ENCODE data around the gene CRY2.

CRY2 gene

GRCh38 chr11:45910623-45911022 is 63.3 kb downstream of the CRY2 start:
- H3K36me3 ChIP-seq (replicated peaks; ENCODE audit: low read depth, low read length) = peaks cover 8% of the 10 kb centered on the region
- H3K4me2 ChIP-seq (ENCODE audit: low read length) = no peak overlapping the region
- H2AFZ ChIP-seq (ENCODE audit: low read depth, low read length) = no peak overlapping the region
- H3K4me3 ChIP-seq (ENCODE audit: low read length) = no peak overlapping the region
- no peak overlapping the region for H3K27ac ChIP-seq (ENCODE audit: low read length)
- H3K9me3 ChIP-seq (ENCODE audit: insufficient read depth, low read length) = no peaks in the 10 kb centered on the region
- H3K27me3 ChIP-seq (ENCODE audit: low read depth, low read length) = no peaks in the 10 kb centered on the region
- no peaks in the 10 kb centered on the region for H4K20me1 ChIP-seq (ENCODE audit: insufficient read depth, low read length)
- H3K9ac ChIP-seq (ENCODE audit: low read length) = no peak overlapping the region
- TF ChIP-seq CTCF (IDR thresholded peaks at IDR 0.05; ENCODE audit: low read depth, low read length) (no peak), EZH2phosphoT487 (IDR thresholded peaks at IDR 0.05; ENCODE audit: low read depth) (no peak)
- H3K79me2 ChIP-seq (ENCODE audit: low read length) = no peaks in the 10 kb centered on the region; the same call in 1 of the 2 replicates
- no peaks in the 10 kb centered on the region; the same call in 1 of the 2 replicates for H3K4me1 ChIP-seq (ENCODE audit: low read length)

DNA sequence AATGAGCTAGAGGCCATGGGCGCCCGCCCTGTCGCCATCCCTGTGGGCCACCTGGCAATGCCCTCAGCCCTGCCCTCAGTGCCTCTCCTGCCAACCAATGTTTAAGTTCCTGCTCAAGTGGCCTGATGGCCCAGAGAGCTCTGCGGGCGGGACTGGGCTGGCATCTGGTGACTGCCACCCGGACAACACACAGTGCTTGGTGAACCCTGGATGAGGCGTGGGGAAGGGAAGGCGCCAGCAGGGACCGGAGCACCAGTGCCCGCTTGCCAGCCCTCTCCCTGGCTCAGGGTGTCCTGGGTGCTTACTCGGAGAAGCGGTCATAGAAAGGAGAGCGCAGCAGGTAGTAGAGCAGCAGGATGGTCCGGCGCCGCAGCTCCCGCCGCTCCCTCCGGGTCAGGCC is 66.2 kb downstream of the CRY2 start:
- Histone ChIP-seq H3K27me3 (ENCODE audit: low read depth, low read length) (no peaks in the 10 kb centered on the region), H3K27ac (ENCODE audit: low read length) (no peak overlapping the region), H2AFZ (ENCODE audit: low read depth, low read length) (no peak overlapping the region), H3K79me2 (ENCODE audit: low read length) (peaks cover 18% of the 10 kb centered on the region), H3K4me1 (ENCODE audit: low read length) (peaks cover 3% of the 10 kb centered on the region; the same call in 1 of the 2 replicates), H3K36me3 (replicated peaks; ENCODE audit: low read depth, low read length) (peaks cover 11% of the 10 kb centered on the region), H3K9me3 (ENCODE audit: insufficient read depth, low read length) (no peaks in the 10 kb centered on the region), H3K4me2 (ENCODE audit: low read length) (no peak overlapping the region), H4K20me1 (ENCODE audit: insufficient read depth, low read length) (no peaks in the 10 kb centered on the region), H3K9ac (ENCODE audit: low read length) (no peak overlapping the region), H3K4me3 (ENCODE audit: low read length) (no peak overlapping the region)
- TF ChIP-seq CTCF (IDR thresholded peaks at IDR 0.05; ENCODE audit: low read depth, low read length) (no peak), EZH2phosphoT487 (IDR thresholded peaks at IDR 0.05; ENCODE audit: low read depth) (no peak)

GRCh38 chr11:45913942-45914635 is 66.8 kb downstream of the CRY2 start:
- Histone ChIP-seq H3K4me2 (ENCODE audit: low read length) (no peak overlapping the region), H3K27ac (ENCODE audit: low read length) (no peak overlapping the region), H3K9me3 (ENCODE audit: insufficient read depth, low read length) (no peaks in the 10 kb centered on the region), H3K36me3 (replicated peaks; ENCODE audit: low read depth, low read length) (peaks cover 11% of the 10 kb centered on the region), H4K20me1 (ENCODE audit: insufficient read depth, low read length) (no peaks in the 10 kb centered on the region), H3K79me2 (ENCODE audit: low read length) (peaks cover 18% of the 10 kb centered on the region), H3K4me3 (ENCODE audit: low read length) (no peak overlapping the region), H3K27me3 (ENCODE audit: low read depth, low read length) (no peaks in the 10 kb centered on the region), H2AFZ (ENCODE audit: low read depth, low read length) (no peak overlapping the region), H3K4me1 (ENCODE audit: low read length) (peaks cover 7% of the 10 kb centered on the region; the same call in 1 of the 2 replicates), H3K9ac (ENCODE audit: low read length) (no peak overlapping the region)
- TF ChIP-seq CTCF (IDR thresholded peaks at IDR 0.05; ENCODE audit: low read depth, low read length) (no peak), EZH2phosphoT487 (IDR thresholded peaks at IDR 0.05; ENCODE audit: low read depth) (no peak)

- Histone ChIP-seq H3K4me3 (ENCODE audit: low read length) (no peak overlapping the region), H3K27ac (ENCODE audit: low read length) (no peak overlapping the region), H3K79me2 (ENCODE audit: low read length) (peaks cover 18% of the 10 kb centered on the region), H3K36me3 (replicated peaks; ENCODE audit: low read depth, low read length) (peaks cover 11% of the 10 kb centered on the region), H3K27me3 (ENCODE audit: low read depth, low read length) (no peaks in the 10 kb centered on the region), H4K20me1 (ENCODE audit: insufficient read depth, low read length) (no peaks in the 10 kb centered on the region), H3K4me1 (ENCODE audit: low read length) (peaks cover 8% of the 10 kb centered on the region; the same call in 1 of the 2 replicates), H3K9me3 (ENCODE audit: insufficient read depth, low read length) (no peaks in the 10 kb centered on the region), H3K9ac (ENCODE audit: low read length) (no peak overlapping the region), H3K4me2 (ENCODE audit: low read length) (no peak overlapping the region), H2AFZ (ENCODE audit: low read depth, low read length) (no peak overlapping the region)
- TF ChIP-seq CTCF (IDR thresholded peaks at IDR 0.05; ENCODE audit: low read depth, low read length) (no peak), EZH2phosphoT487 (IDR thresholded peaks at IDR 0.05; ENCODE audit: low read depth) (no peak)
These were observed 68.2 kb downstream of the CRY2 start for GRCh38 chr11:45915446-45915845.
